GM19468 (cell line): ENCODE data around the gene CDK16.

Experiments
- ATAC-seq: cut with Tn5 transposase; IDR thresholded peaks from one replicate; pipeline ENCODE4 v1.9.1; 2021; ENCODE audit warnings: mild to moderate bottlenecking, moderate library complexity, moderate number of reproducible peaks; ENCODE audit not compliant: unreplicated experiment; ENCODE audit errors: extremely low read depth

Gene CDK16

GRCh38 chrX:47218280-47218919 lies at the start of gene CDK16:
TSS of gene CDK16 (plus strand) at chrX:47218681. CDS start at chrX:47223558, 4,877 bp downstream.
- ATAC-seq = peak; percentile 35

DNA sequence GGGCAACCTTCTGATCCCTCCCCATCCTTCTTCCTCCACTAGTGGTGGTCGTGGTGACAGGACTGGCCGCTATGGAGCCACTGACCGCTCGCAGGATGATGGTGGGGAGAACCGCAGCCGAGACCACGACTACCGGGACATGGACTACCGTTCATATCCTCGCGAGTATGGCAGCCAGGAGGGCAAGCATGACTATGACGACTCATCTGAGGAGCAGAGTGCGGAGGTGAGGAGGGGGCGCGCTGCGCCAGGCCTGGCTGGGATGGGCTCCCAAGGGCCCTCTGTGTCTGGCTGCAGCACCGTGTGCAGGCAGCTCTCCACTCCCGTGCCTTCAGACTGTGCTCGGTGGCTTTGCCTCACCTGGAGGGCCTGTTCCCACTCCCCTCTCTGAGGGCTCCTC lies 49.2 kb upstream of the CDK16 start:
- ATAC-seq = no peak

GRCh38 chrX:47169726-47170515 lies 48.6 kb upstream of the CDK16 start:
- ATAC-seq = no peak

- no peak for ATAC-seq
Observed at GRCh38 chrX:47170861-47171692, 47.4 kb upstream of the CDK16 start.

DNA sequence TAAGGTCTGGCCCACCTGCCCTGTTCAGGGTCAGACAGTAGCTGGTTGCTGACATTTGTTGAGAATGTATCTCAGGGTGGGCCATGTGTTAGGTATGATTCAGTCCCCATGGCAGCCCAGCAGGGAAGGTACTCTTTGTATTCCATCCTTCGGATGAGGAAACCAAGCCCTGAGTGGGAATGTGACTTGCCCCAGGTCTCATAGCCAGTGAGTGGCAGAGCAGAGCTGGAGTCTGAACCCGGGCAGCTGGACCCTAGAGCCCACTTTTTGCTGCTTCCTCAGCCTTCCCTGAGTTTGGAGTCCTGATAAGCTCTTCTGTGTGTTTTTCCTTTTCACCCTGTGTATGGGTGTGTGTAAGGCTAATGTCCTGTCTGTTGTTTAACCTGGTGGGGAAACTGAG lies 46.5 kb upstream of the CDK16 start:
- ATAC-seq = no peak

GRCh38 chrX:47172549-47172948 lies 45.9 kb upstream of the CDK16 start:
- no peak for ATAC-seq

GRCh38 chrX:47172971-47173792 lies 45.3 kb upstream of the CDK16 start:
- no peak for ATAC-seq

GRCh38 chrX:47174376-47174775 lies 44.1 kb upstream of the CDK16 start:
- ATAC-seq = no peak

DNA sequence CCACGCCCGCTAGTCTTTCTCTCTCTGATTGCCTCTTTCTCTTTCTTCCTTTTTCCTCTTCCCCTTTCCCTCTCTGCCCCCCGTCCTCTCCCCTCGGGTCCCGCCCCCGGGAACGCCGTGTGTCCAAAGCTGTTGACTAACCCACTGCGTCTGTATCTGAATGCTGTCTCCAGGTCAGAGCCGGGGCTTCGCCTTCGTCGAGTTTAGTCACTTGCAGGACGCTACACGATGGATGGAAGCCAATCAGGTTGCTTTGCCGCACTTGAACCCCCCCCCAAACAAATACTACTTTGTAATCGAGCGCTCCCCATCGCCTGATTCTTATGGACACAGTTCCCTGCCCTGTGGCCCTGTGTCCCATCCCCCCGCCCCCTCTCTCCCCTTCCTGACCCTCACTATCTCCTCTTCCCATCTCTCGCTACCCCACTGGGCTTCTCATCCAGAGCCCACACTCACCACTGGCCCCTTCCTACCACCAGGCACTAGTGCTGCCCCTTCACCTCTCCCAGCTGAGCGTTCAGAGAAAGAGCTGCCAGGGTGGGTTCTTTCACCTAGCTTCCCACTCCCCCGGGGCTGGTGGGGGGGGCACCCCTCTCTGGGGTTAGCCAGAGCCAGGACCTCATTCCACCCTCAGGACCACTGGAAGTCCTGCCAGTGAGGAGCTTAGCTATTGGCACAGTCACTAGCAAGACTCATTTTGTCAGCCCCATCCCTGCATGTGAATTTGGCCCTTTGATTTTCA lies 43.5 kb upstream of the CDK16 start:
- ATAC-seq = no peak

DNA sequence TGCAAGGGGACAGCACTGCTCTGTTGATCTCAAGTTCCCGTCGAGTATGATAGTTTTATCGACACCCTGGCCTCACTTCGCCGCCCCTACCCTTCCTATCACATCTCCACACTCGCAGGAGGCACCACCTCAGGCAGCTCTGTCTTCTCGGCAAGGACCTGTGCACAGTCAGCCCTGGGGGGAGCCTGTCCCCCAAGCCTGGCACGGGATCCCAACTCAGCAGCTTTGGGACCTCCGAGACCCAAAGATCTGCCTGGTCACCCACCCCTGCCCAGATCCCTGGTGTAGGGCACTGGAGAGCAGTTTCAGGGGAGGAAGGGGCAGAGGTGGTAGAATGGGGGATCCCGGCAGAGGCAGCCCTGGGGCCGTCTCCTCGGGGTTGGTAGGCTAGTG lies 42.9 kb upstream of the CDK16 start:
- no peak for ATAC-seq

DNA sequence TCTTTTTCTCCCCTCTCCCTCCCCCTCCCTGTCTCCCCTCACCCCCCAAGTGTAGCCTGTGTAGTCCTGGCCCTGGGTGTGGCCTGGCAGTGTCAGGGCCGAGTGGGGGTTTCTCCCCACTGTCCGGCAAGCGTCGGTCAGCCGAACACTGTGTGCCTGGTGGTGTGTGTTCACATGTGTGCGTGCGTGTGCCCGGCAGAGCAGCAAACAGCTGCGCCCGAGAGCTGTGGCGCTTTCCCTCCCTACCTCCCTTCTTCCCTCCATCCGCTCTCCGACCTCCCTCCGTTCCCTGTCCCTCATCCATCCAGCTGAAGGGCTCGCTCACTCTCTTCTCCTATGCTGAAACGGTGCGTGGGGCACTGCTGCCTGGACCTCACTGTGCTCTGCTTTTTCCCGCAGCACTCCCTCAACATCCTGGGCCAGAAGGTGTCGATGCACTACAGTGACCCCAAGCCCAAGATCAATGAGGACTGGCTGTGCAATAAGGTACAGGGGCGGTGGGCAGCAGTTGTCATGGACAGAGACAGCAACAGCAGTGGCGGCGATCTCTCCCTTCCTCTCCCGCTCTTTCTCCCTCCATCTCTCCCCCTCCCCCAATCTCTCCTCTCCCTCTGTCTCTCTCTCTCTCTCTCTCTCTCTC lies 42.3 kb upstream of the CDK16 start:
- no peak for ATAC-seq

DNA sequence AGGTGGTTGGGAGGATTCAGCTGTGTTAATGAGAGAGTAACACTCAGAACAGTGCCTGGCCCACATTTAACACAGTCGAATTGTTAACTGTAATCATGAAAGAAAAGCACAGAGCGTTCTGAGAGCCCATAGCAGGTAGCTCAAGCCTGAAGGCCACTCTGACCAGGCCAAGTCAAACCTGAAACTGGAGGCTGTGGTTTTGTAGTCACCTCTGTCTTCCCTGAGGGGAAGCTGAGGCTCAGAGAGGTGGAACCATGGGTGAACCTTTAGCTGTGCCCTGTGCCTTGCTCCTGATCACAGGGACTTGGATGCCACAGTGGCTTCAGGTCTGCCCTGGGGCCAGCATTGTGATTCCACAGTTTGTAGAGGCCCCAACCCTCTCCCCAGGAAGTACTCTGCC lies 41.4 kb upstream of the CDK16 start:
- ATAC-seq = no peak

DNA sequence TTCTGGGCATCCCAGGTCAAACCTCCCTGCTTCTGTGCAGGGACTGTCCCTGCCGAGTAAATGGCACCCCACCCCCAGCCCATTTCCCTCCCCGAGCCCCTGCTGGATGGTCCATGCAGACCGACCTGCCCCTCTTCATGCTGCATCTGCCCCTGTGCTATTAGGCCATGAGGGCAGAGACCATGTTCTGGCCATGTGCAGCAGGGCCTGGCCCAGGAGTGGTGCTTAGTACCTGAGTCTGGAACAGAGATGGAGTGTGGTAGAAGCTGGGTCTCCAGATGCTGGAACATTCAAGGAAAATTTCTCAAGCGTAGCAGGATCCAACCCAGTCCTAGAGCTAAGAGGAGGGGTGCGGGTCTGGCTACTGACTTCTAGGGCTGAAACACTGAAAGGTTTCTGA lies 40.1 kb upstream of the CDK16 start:
- ATAC-seq = no peak

DNA sequence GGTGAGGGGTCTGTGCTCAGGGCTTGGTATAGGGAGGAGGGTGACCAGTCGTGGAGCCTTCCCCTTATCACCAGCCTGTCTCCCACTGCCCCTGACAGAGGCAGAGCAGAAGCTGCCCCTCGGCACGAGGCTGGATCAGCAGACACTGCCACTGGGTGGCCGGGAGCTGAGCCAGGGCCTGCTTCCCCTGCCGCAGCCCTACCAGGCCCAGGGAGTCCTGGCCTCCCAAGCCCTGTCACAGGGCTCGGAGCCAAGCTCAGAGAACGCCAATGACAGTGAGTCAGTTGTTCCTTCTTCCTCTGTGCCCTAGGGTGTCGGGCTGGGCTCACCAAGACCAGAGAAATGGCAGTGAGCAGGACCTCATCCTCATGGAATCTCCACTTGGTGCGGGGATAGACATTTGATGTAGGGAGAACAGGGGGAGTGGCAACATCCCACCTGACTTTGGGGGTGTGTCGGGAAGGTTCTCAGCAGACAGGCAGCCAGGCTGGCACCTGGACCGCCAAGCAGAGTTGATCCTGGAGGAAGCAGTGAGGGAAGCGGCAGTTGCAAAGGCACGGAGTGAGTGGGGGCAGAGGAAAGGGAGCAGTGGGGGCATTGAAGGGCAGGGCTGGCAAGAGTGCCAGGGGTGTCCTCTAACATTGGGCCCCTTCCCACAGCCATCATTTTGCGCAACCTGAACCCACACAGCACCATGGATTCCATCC lies 39.1 kb upstream of the CDK16 start:
- no peak for ATAC-seq

- no peak for ATAC-seq
Observed at GRCh38 chrX:47179928-47180255, 38.6 kb upstream of the CDK16 start.

DNA sequence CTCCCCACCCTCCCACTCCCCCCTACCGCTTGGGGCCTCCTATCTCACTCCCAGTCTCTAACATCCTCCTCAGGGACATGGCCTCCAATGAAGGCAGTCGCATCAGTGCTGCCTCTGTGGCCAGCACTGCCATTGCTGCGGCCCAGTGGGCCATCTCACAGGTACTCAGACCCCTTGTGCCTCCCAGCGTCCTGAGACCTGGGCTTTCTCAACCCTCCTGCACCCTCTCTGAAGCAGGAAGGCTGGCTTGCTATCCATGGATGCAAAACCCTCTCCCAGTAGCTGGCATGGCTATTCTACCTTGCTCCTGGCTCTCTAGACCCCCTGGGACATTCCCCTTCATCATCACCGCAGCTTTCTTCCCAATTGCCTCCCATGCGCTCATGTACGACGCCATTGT lies 38.1 kb upstream of the CDK16 start:
- ATAC-seq = no peak

DNA sequence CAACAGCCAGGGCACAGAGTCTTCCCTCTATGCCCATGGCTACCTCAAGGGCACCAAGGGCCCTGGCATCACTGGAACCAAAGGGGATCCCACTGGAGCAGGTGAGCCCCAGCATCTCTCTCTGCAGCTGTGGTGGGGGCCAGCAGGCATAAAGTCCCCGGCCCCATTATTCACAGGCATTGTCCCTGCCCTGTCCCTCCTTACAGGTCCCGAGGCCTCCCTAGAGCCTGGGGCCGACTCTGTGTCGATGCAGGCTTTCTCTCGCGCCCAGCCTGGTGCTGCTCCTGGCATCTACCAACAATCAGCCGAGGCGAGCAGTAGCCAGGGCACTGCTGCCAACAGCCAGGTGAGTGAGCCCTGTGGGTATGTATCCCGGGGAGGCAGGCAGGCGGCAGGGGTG lies 37.2 kb upstream of the CDK16 start:
- no peak for ATAC-seq

GRCh38 chrX:47182106-47182700 lies 36.3 kb upstream of the CDK16 start:
- no peak for ATAC-seq
